ENCODE data around the gene GDA. TPM values are rescaled to one million over a fixed set of nuclear protein-coding genes. Genes with fewer than 3 reads are reported as not detected.

GDA gene
- total RNA-seq, 1 experiment from 2014 or later, result not detected

GRCh38 chr9:72130321-72130720, 18.9 kb upstream of the GDA start:
- Histone ChIP-seq H4K20me1 (ENCODE audit: insufficient read depth, low read depth, low read length) (no peaks in the 10 kb centered on the region), H3K4me1 (ENCODE audit: low read length) (no peaks in the 10 kb centered on the region)

GRCh38 chr9:72131206-72131605, 18.0 kb upstream of the GDA start:
- no peak for DNase-seq
- Histone ChIP-seq H3K4me1 (ENCODE audit: low read length) (no peaks in the 10 kb centered on the region), H3K36me3 (ENCODE audit: insufficient read depth, low read length) (no peaks in the 10 kb centered on the region), H3K9me3 (ENCODE audit: low read length) (no peaks in the 10 kb centered on the region), H3K9ac (ENCODE audit: low read length) (no peak overlapping the region), H3K79me2 (ENCODE audit: low read length) (no peaks in the 10 kb centered on the region), H3K9me2 (replicated peaks; ENCODE audit: insufficient read depth, low read length) (no peaks in the 10 kb centered on the region), H3K27ac (ENCODE audit: low read length) (no peak overlapping the region), H2AFZ (ENCODE audit: low read length) (no peak overlapping the region), H3K27me3 (ENCODE audit: low read length) (no peaks in the 10 kb centered on the region), H3K4me3 (ENCODE audit: low read length) (no peak overlapping the region), H4K20me1 (ENCODE audit: insufficient read depth, low read depth, low read length) (no peaks in the 10 kb centered on the region), H3K4me2 (ENCODE audit: low read depth, low read length, poor library complexity, severe bottlenecking) (no peak overlapping the region)

More at GRCh38 chr9:72130321-72130720, 18.9 kb upstream of the GDA start:
- no peak overlapping the region for H3K27ac ChIP-seq (ENCODE audit: low read length)
- no peaks in the 10 kb centered on the region for H3K36me3 ChIP-seq (ENCODE audit: insufficient read depth, low read length)
- H3K4me2 ChIP-seq (ENCODE audit: low read depth, low read length, poor library complexity, severe bottlenecking), result no peak overlapping the region
- no peaks in the 10 kb centered on the region for H3K79me2 ChIP-seq (ENCODE audit: low read length)
- no peaks in the 10 kb centered on the region for H3K9me3 ChIP-seq (ENCODE audit: low read length)
- no peak overlapping the region for H2AFZ ChIP-seq (ENCODE audit: low read length)
- H3K4me3 ChIP-seq (ENCODE audit: low read length), result no peak overlapping the region
- no peaks in the 10 kb centered on the region for H3K9me2 ChIP-seq (replicated peaks; ENCODE audit: insufficient read depth, low read length)
- H3K9ac ChIP-seq (ENCODE audit: low read length), result no peak overlapping the region
- DNase-seq, result no peak
- no peaks in the 10 kb centered on the region for H3K27me3 ChIP-seq (ENCODE audit: low read length)

GRCh38 chr9:72132052-72132451, 17.2 kb upstream of the GDA start:
- H4K20me1 ChIP-seq (ENCODE audit: insufficient read depth, low read depth, low read length), result no peaks in the 10 kb centered on the region
- no peaks in the 10 kb centered on the region for H3K27me3 ChIP-seq (ENCODE audit: low read length)
- no peaks in the 10 kb centered on the region for H3K4me1 ChIP-seq (ENCODE audit: low read length)
- no peaks in the 10 kb centered on the region for H3K9me2 ChIP-seq (replicated peaks; ENCODE audit: insufficient read depth, low read length)
- no peaks in the 10 kb centered on the region for H3K36me3 ChIP-seq (ENCODE audit: insufficient read depth, low read length)
- H3K9me3 ChIP-seq (ENCODE audit: low read length), result no peaks in the 10 kb centered on the region
- no peaks in the 10 kb centered on the region for H3K79me2 ChIP-seq (ENCODE audit: low read length)
- H3K4me2 ChIP-seq (ENCODE audit: low read depth, low read length, poor library complexity, severe bottlenecking), result no peak overlapping the region
- H3K9ac ChIP-seq (ENCODE audit: low read length), result no peak overlapping the region
- no peak overlapping the region for H2AFZ ChIP-seq (ENCODE audit: low read length)
- H3K4me3 ChIP-seq (ENCODE audit: low read length), result no peak overlapping the region
- no peak for DNase-seq
- H3K27ac ChIP-seq (ENCODE audit: low read length), result no peak overlapping the region

- no peak for DNase-seq
- Histone ChIP-seq H3K4me2 (ENCODE audit: low read depth, low read length, poor library complexity, severe bottlenecking) (no peak overlapping the region), H3K9me2 (replicated peaks; ENCODE audit: insufficient read depth, low read length) (no peaks in the 10 kb centered on the region), H3K27me3 (ENCODE audit: low read length) (no peaks in the 10 kb centered on the region), H4K20me1 (ENCODE audit: insufficient read depth, low read depth, low read length) (no peaks in the 10 kb centered on the region), H2AFZ (ENCODE audit: low read length) (no peak overlapping the region), H3K9me3 (ENCODE audit: low read length) (no peaks in the 10 kb centered on the region), H3K4me3 (ENCODE audit: low read length) (no peak overlapping the region), H3K9ac (ENCODE audit: low read length) (no peak overlapping the region), H3K4me1 (ENCODE audit: low read length) (no peaks in the 10 kb centered on the region), H3K27ac (ENCODE audit: low read length) (no peak overlapping the region), H3K79me2 (ENCODE audit: low read length) (no peaks in the 10 kb centered on the region), H3K36me3 (ENCODE audit: insufficient read depth, low read length) (no peaks in the 10 kb centered on the region)
Observed at GRCh38 chr9:72133365-72134035, 15.7 kb upstream of the GDA start.

- no peaks in the 10 kb centered on the region for H3K36me3 ChIP-seq (ENCODE audit: insufficient read depth, low read length)
- no peak overlapping the region for H3K4me3 ChIP-seq (ENCODE audit: low read length)
- no peak overlapping the region for H3K27ac ChIP-seq (ENCODE audit: low read length)
- no peaks in the 10 kb centered on the region for H3K9me3 ChIP-seq (ENCODE audit: low read length)
- no peaks in the 10 kb centered on the region for H3K9me2 ChIP-seq (replicated peaks; ENCODE audit: insufficient read depth, low read length)
- no peaks in the 10 kb centered on the region for H3K4me1 ChIP-seq (ENCODE audit: low read length)
- no peaks in the 10 kb centered on the region for H3K79me2 ChIP-seq (ENCODE audit: low read length)
- no peak for DNase-seq
- H3K27me3 ChIP-seq (ENCODE audit: low read length), result no peaks in the 10 kb centered on the region
- no peaks in the 10 kb centered on the region for H4K20me1 ChIP-seq (ENCODE audit: insufficient read depth, low read depth, low read length)
- H3K9ac ChIP-seq (ENCODE audit: low read length), result no peak overlapping the region
- H3K4me2 ChIP-seq (ENCODE audit: low read depth, low read length, poor library complexity, severe bottlenecking), result no peak overlapping the region
- H2AFZ ChIP-seq (ENCODE audit: low read length), result no peak overlapping the region
Observed at GRCh38 chr9:72134801-72135200, 14.4 kb upstream of the GDA start.

DNA sequence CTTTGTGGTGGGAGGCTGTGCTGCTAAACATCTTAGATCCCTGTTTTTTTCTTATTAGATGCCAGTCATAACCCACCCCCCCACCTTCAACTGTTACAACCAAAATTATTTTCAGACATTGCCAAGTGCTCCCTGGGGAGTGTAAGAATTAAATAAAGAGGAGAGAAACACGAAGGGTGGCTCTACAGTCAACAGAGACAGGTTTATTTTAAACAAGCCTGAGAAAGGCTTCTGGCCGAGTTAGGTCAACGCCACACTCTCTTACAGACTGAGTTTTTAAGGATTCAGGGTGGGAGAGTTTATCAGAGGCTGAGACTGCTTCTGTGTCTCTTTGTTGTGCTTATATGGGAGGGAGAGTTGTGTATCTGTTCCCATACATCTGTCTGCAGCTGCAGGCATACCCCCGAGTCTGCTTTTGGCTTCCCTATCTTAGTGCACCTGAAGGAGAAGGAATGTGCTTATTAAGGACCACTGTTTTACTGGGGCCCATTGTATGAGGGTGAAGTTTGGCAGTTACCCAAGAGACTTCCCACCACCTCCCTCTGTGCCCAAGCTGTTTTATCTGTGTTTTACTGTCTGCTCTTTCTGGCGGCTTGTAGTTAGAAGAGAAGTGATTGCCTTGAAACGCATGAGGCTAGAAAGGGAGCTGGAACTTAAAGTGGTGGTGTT, 11.4 kb upstream of the GDA start:
- Histone ChIP-seq H3K27ac (ENCODE audit: low read length) (no peak overlapping the region), H3K9ac (ENCODE audit: low read length) (no peak overlapping the region), H3K4me1 (ENCODE audit: low read length) (no peaks in the 10 kb centered on the region), H3K9me3 (ENCODE audit: low read length) (no peaks in the 10 kb centered on the region), H3K4me3 (ENCODE audit: low read length) (no peak overlapping the region), H3K36me3 (ENCODE audit: insufficient read depth, low read length) (no peaks in the 10 kb centered on the region), H3K4me2 (ENCODE audit: low read depth, low read length, poor library complexity, severe bottlenecking) (no peak overlapping the region), H3K79me2 (ENCODE audit: low read length) (no peaks in the 10 kb centered on the region), H3K9me2 (replicated peaks; ENCODE audit: insufficient read depth, low read length) (no peaks in the 10 kb centered on the region), H3K27me3 (ENCODE audit: low read length) (no peaks in the 10 kb centered on the region), H2AFZ (ENCODE audit: low read length) (no peak overlapping the region), H4K20me1 (ENCODE audit: insufficient read depth, low read depth, low read length) (no peaks in the 10 kb centered on the region)
- no peak for DNase-seq

DNA sequence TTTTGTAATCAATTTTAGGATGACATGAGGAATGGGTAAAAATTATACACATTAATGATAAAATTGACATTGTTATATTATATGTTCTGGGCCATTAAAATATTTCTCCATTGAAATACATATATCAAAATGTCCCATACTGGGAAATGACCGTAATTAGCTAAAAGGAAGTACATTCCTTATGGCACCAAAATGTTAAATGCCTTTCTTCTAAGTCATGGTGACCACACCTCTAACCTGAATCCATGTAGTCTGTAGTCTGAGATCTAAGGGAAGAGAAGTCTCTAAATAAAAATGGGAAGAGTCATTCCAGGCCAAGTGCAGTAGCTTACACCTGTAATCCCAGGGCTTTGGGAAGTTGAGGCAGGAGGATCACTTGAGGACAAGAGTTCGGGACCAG, 10.0 kb upstream of the GDA start:
- H3K9me2 ChIP-seq (replicated peaks; ENCODE audit: insufficient read depth, low read length), result no peaks in the 10 kb centered on the region
- no peak overlapping the region for H3K4me3 ChIP-seq (ENCODE audit: low read length)
- no peaks in the 10 kb centered on the region for H3K79me2 ChIP-seq (ENCODE audit: low read length)
- H3K27me3 ChIP-seq (ENCODE audit: low read length), result no peaks in the 10 kb centered on the region
- no peaks in the 10 kb centered on the region for H4K20me1 ChIP-seq (ENCODE audit: insufficient read depth, low read depth, low read length)
- no peak overlapping the region for H3K4me2 ChIP-seq (ENCODE audit: low read depth, low read length, poor library complexity, severe bottlenecking)
- H3K4me1 ChIP-seq (ENCODE audit: low read length), result no peaks in the 10 kb centered on the region
- H3K9ac ChIP-seq (ENCODE audit: low read length), result no peak overlapping the region
- H2AFZ ChIP-seq (ENCODE audit: low read length), result no peak overlapping the region
- no peaks in the 10 kb centered on the region for H3K36me3 ChIP-seq (ENCODE audit: insufficient read depth, low read length)
- no peak for DNase-seq
- no peaks in the 10 kb centered on the region for H3K9me3 ChIP-seq (ENCODE audit: low read length)
- no peak overlapping the region for H3K27ac ChIP-seq (ENCODE audit: low read length)

DNA sequence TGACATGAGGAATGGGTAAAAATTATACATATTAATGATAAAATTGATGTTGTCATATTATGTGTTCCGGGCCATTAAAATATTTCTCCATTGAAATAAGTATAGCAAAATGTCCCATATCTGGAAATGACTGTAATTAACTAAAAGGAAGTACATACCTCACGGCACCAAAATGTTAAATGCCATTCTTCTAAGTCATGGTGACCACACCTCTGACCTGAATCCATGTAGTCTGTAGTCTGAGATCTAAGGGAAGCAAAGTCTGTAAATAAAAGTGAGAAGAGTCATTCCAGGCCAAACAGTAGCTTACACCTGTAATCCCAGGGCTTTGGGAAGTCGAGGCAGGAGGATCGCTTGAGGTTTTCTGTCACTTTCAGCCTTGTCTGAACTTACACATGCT, 8.7 kb upstream of the GDA start:
- Histone ChIP-seq H4K20me1 (ENCODE audit: insufficient read depth, low read depth, low read length) (no peaks in the 10 kb centered on the region), H3K4me1 (ENCODE audit: low read length) (no peaks in the 10 kb centered on the region), H3K27ac (ENCODE audit: low read length) (no peak overlapping the region), H3K79me2 (ENCODE audit: low read length) (no peaks in the 10 kb centered on the region), H2AFZ (ENCODE audit: low read length) (no peak overlapping the region), H3K9ac (ENCODE audit: low read length) (no peak overlapping the region), H3K4me2 (ENCODE audit: low read depth, low read length, poor library complexity, severe bottlenecking) (no peak overlapping the region), H3K4me3 (ENCODE audit: low read length) (no peak overlapping the region), H3K9me2 (replicated peaks; ENCODE audit: insufficient read depth, low read length) (no peaks in the 10 kb centered on the region), H3K36me3 (ENCODE audit: insufficient read depth, low read length) (no peaks in the 10 kb centered on the region), H3K9me3 (ENCODE audit: low read length) (no peaks in the 10 kb centered on the region), H3K27me3 (ENCODE audit: low read length) (no peaks in the 10 kb centered on the region)
- DNase-seq, result no peak

Measured in Karpas-422 (cell line).